ENCODE results near the gene DES. TPM values are rescaled to one million over a fixed set of nuclear protein-coding genes. Genes with fewer than 3 reads are reported as not detected.

DES gene
- total and polyA plus RNA-seq, 8 donors: 8.7 to 101 (median 28.5) TPM

DNA sequence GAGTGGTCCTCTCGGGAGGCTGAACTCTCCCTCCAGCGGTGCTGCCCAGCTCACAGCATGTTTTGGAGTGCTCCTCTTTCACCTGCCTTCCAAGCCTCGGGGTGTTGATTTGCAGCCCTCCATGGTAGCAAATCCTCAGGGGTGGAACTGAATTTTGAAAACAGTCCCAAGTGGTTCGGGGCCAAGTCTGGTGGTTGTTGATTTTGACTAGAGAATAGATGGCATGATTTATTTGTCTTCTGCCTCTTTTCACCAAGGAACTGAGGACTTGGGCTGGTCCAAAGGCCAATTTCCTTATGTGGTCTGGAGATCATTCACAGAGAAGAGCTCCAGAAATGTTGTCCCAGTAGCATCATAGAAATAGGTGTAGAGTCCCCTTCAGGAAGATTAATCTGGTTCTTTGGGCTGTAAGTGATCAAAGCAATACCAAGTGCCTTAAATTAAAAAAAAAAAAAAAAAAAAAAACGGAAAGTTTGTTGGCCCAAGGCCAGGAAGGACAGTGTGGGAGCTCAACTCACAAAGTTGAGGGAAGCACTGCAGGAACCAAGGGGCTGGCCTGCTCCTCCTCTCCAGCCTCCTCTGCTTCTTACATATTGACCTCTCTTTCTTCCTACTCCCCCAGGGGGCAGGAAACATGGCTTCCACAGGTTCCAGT, 2.5 kb upstream of the DES start:
- Histone ChIP-seq H3K36me3 (no peaks in the 10 kb centered on the region), H3K27ac (no peak overlapping the region), H3K4me3 (no peak overlapping the region), H3K4me1 (peaks cover 0 to 14% of the 10 kb centered on the region in 2 donors), H3K27me3 (peaks cover 14 to 80% of the 10 kb centered on the region in 2 donors), H3K9me3 (no peaks in the 10 kb centered on the region)
- intact Hi-C loops (cut with DNase I): no loop called here
- ATAC-seq (no peak), DNase-seq (no peak)
- TF ChIP-seq CTCF (IDR thresholded peaks at IDR 0.05): no peak

GRCh38 chr2:219416235-219416602, 2.0 kb upstream of the DES start:
- DNase-seq (no peak), ATAC-seq (no peak)
- Histone ChIP-seq H3K4me3 (no peak overlapping the region), H3K4me1 (peaks cover 0 to 14% of the 10 kb centered on the region in 2 donors), H3K27me3 (peaks cover 14 to 84% of the 10 kb centered on the region in 2 donors), H3K36me3 (no peaks in the 10 kb centered on the region), H3K9me3 (no peaks in the 10 kb centered on the region), H3K27ac (no peak overlapping the region)
- intact Hi-C loops (cut with DNase I): no loop called here
- TF ChIP-seq CTCF (IDR thresholded peaks at IDR 0.05): no peak

- DNase-seq (no peak), ATAC-seq (no peak)
- no peaks in the 10 kb centered on the region for H3K9me3 ChIP-seq
- no peak overlapping the region for H3K27ac ChIP-seq
- H3K36me3 ChIP-seq: no peaks in the 10 kb centered on the region
- intact Hi-C loops (cut with DNase I): no loop called here
- H3K4me1 ChIP-seq: peaks cover 0 to 14% of the 10 kb centered on the region in 2 donors
- H3K4me3 ChIP-seq: no peak overlapping the region
- no peak for TF ChIP-seq CTCF (IDR thresholded peaks at IDR 0.05)
- H3K27me3 ChIP-seq: peaks cover 14 to 84% of the 10 kb centered on the region in 2 donors
These were observed 1.2 kb upstream of the DES start for GRCh38 chr2:219416938-219417337.

- H3K27ac ChIP-seq: no peak overlapping the region
- no peaks in the 10 kb centered on the region for H3K36me3 ChIP-seq
- ATAC-seq (no peak), DNase-seq (no peak)
- H3K27me3 ChIP-seq: peaks cover 14 to 83% of the 10 kb centered on the region in 2 donors
- H3K9me3 ChIP-seq: no peaks in the 10 kb centered on the region
- H3K4me1 ChIP-seq: peaks cover 0 to 14% of the 10 kb centered on the region in 2 donors
- intact Hi-C loops (cut with DNase I): no loop called here
- no peak for TF ChIP-seq CTCF (IDR thresholded peaks at IDR 0.05)
- no peak overlapping the region for H3K4me3 ChIP-seq
These were observed 803 bp upstream of the DES start for GRCh38 chr2:219417374-219417773.

- Histone ChIP-seq H3K36me3 (no peaks in the 10 kb centered on the region), H3K9me3 (no peaks in the 10 kb centered on the region), H3K27me3 (peaks cover 14 to 71% of the 10 kb centered on the region in 2 donors), H3K4me1 (peaks cover 0 to 14% of the 10 kb centered on the region in 2 donors), H3K4me3 (no peak overlapping the region), H3K27ac (no peak overlapping the region)
- intact Hi-C loops (cut with DNase I): no loop called here
- no peak for ATAC-seq
- DNase-seq: no peak
- TF ChIP-seq CTCF (IDR thresholded peaks at IDR 0.05): no peak
These were observed 791 bp downstream of the DES start for GRCh38 chr2:219419012-219419324.

All from left lung (tissue), 10 donors.